NCI-H1092 (cell line): ENCODE results near the gene OR2H1.
"Not testable (repeated sequence)": the region's sequence is repeated elsewhere in the genome, so short reads cannot be mapped to it uniquely, and the experiment has no call there.

Source experiments
- DNase-seq: peaks from one replicate; lab custom pipeline; 2025; lab: John Stamatoyannopoulos, UW

The OR2H1 gene

GRCh38 chr6:29456971-29457370 is at the start of gene OR2H1, which contains the start of gene OR11A1:
TSS of gene OR2H1 (plus strand) at chr6:29457155. CDS start at chr6:29461770, 4,615 bp downstream.
TSS of gene OR11A1 (minus strand) at chr6:29457071. CDS start at chr6:29427641, 29,430 bp downstream.
- no peak for DNase-seq

GRCh38 chr6:29414588-29414987 is 42.4 kb upstream of the OR2H1 start, which contains the start of gene OR12D1:
TSS of gene OR12D1 (plus strand) at chr6:29414928.
- no peak for DNase-seq

- DNase-seq = no peak
Observed at GRCh38 chr6:29419516-29419915, 37.4 kb upstream of the OR2H1 start.

- no peak for DNase-seq
Observed at GRCh38 chr6:29424168-29424567, 32.8 kb upstream of the OR2H1 start.

GRCh38 chr6:29424575-29424974 is 32.4 kb upstream of the OR2H1 start:
- no peak for DNase-seq

GRCh38 chr6:29425075-29425474 is 31.9 kb upstream of the OR2H1 start:
- DNase-seq = no peak

- no peak for DNase-seq
Observed at GRCh38 chr6:29426654-29427053, 30.3 kb upstream of the OR2H1 start.

- not testable (repeated sequence) for DNase-seq
Observed at GRCh38 chr6:29436730-29437129, 20.2 kb upstream of the OR2H1 start.

- no peak for DNase-seq
Observed at GRCh38 chr6:29439006-29439405, 17.9 kb upstream of the OR2H1 start, which contains the start of gene OR10C1. TSS of gene OR10C1 (plus strand) at chr6:29439306. CDS start at chr6:29440016, 710 bp downstream.

GRCh38 chr6:29442719-29443118 is 14.2 kb upstream of the OR2H1 start:
- DNase-seq = no peak

- DNase-seq = not testable (repeated sequence)
Observed at GRCh38 chr6:29444031-29444430, 12.9 kb upstream of the OR2H1 start.

- DNase-seq = no peak
Observed at GRCh38 chr6:29447670-29448069, 9.3 kb upstream of the OR2H1 start.

GRCh38 chr6:29451471-29452193 is 5.3 kb upstream of the OR2H1 start:
- no peak for DNase-seq

GRCh38 chr6:29461021-29461814 is 4.3 kb downstream of the OR2H1 start:
- DNase-seq = no peak

GRCh38 chr6:29462022-29462421 is 5.1 kb downstream of the OR2H1 start:
- DNase-seq = no peak

- DNase-seq = no peak
Observed at GRCh38 chr6:29465279-29465678, 8.3 kb downstream of the OR2H1 start.

GRCh38 chr6:29465801-29466200 is 8.8 kb downstream of the OR2H1 start:
- DNase-seq = no peak

- DNase-seq = no peak
Observed at GRCh38 chr6:29466241-29466640, 9.3 kb downstream of the OR2H1 start.

GRCh38 chr6:29474996-29475395 is 18.0 kb downstream of the OR2H1 start:
- DNase-seq = no peak

- no peak for DNase-seq
Observed at GRCh38 chr6:29477923-29478450, 21.0 kb downstream of the OR2H1 start.

GRCh38 chr6:29478740-29479139 is 21.8 kb downstream of the OR2H1 start:
- no peak for DNase-seq

- DNase-seq = no peak
Observed at GRCh38 chr6:29479560-29479959, 22.6 kb downstream of the OR2H1 start.

- DNase-seq = no peak
Observed at GRCh38 chr6:29483186-29483585, 26.2 kb downstream of the OR2H1 start.
